C4-2B (cell line): ENCODE measurements around the gene SRRM2.

Source experiments
- CTCF ChIP-seq: fragments of 450-650 bp; conservative IDR thresholded peaks from 2 replicates; pipeline ENCODE4 v1.5.1; 2017; ENCODE audit warnings: mild to moderate bottlenecking
- ZFX ChIP-seq: fragments of 450-650 bp; IDR thresholded peaks from 2 replicates; pipeline ENCODE4 v1.6.1; 2017

- TF ChIP-seq CTCF (no peak), ZFX (no peak)
These were observed 22.8 kb downstream of the SRRM2 start for GRCh38 chr16:2775131-2775716.
